WTC11 (cell line): ENCODE data around the gene CCDC43. TPM values are rescaled to one million over a fixed set of nuclear protein-coding genes. Genes with fewer than 3 reads are reported as not detected.
"Not testable (repeated sequence)": the region's sequence is repeated elsewhere in the genome, so short reads cannot be mapped to it uniquely, and the experiment has no call there.

ENCODE experiments used
- ATAC-seq: fragments of 200-7000 bp; cut with Tn5 transposase; 2 replicates; pipeline ENCODE4 v1.10.0; 2021; ENCODE audit warnings: mild to moderate bottlenecking, moderate library complexity
- CTCF ChIA-PET: fragments of 300-600 bp; sonication (Branson Sonifier 250); formaldehyde crosslinking; loops from one replicate; lab custom pipeline; 2021; ENCODE audit warnings: antibody characterized with exemption; lab: Charles Lee
- POLR2A ChIA-PET: fragments of 350-600 bp; sonication (Branson Sonifier 250); formaldehyde crosslinking; loops from one replicate; lab custom pipeline; 2021; ENCODE audit warnings: antibody characterized with exemption; lab: Charles Lee
- DNase-seq: peaks from one replicate; pipeline ENCODE4 v3.0.0; 2021; ENCODE audit warnings: low spot score
- H3K27ac Mint-ChIP-seq: 2 replicates; pipeline ENCODE4 v1.8.0; 2021; ENCODE audit warnings: mixed read lengths
- H3K27me3 Mint-ChIP-seq: 2 replicates; pipeline ENCODE4 v1.8.0; 2021; ENCODE audit warnings: low read depth, mild to moderate bottlenecking, moderate library complexity, mixed read lengths
- H3K36me3 Mint-ChIP-seq: 2 replicates; pipeline ENCODE4 v1.8.0; 2021; ENCODE audit warnings: mixed read lengths
- H3K4me1 Mint-ChIP-seq: 2 replicates; pipeline ENCODE4 v1.8.0; 2022; ENCODE audit warnings: mixed read lengths
- H3K4me3 Mint-ChIP-seq: 2 replicates; pipeline ENCODE4 v1.8.0; 2021; ENCODE audit warnings: mild to moderate bottlenecking, moderate library complexity, mixed read lengths
- H3K9me3 Mint-ChIP-seq: 2 replicates; pipeline ENCODE4 v1.8.0; 2021; ENCODE audit warnings: mixed read lengths
- ESRRA ChIP-seq: sonication (generic); formaldehyde crosslinking; IDR thresholded peaks from 2 replicates; pipeline ENCODE4 v1.8.1; 2022; ENCODE audit warnings: mild to moderate bottlenecking, missing genetic modification reagents, borderline replicate concordance
- GABPB1 ChIP-seq: sonication (generic); formaldehyde crosslinking; IDR thresholded peaks from 2 replicates; pipeline ENCODE4 v1.8.1; 2023; ENCODE audit warnings: mild to moderate bottlenecking, missing genetic modification reagents
- HMGA2 ChIP-seq: fragments of 250-450 bp; sonication (Bioruptor Pico); IDR thresholded peaks from 2 replicates; pipeline ENCODE4 v1.4.0; 2021; ENCODE audit warnings: mild to moderate bottlenecking, moderate library complexity
- JAZF1 ChIP-seq: fragments of 250-450 bp; sonication (Bioruptor Pico); IDR thresholded peaks from 2 replicates; pipeline ENCODE4 v1.9.0; 2021; ENCODE audit warnings: moderate library complexity, mild to moderate bottlenecking, inconsistent platforms
- JUN ChIP-seq: sonication (generic); formaldehyde crosslinking; IDR thresholded peaks from 2 replicates; pipeline ENCODE4 v1.8.0; 2023; ENCODE audit warnings: mild to moderate bottlenecking, missing genetic modification reagents
- MYBL2 ChIP-seq: sonication (generic); formaldehyde crosslinking; IDR thresholded peaks from 2 replicates; pipeline ENCODE4 v1.8.1; 2023; ENCODE audit warnings: mild to moderate bottlenecking, moderate library complexity, missing genetic modification reagents
- NR1H2 ChIP-seq: sonication (generic); formaldehyde crosslinking; IDR thresholded peaks from 2 replicates; pipeline ENCODE4 v1.9.0; 2021; ENCODE audit warnings: mild to moderate bottlenecking, moderate library complexity, missing genetic modification reagents
- TCF7 ChIP-seq: sonication (generic); formaldehyde crosslinking; IDR thresholded peaks from 2 replicates; pipeline ENCODE4 v1.8.0; 2022; ENCODE audit warnings: mild to moderate bottlenecking, low read depth, missing genetic modification reagents, moderate library complexity
- TEAD4 ChIP-seq: sonication (generic); formaldehyde crosslinking; IDR thresholded peaks from 2 replicates; pipeline ENCODE4 v1.8.0; 2022; ENCODE audit warnings: mild to moderate bottlenecking, missing genetic modification reagents
- ZBTB21 ChIP-seq: sonication (generic); formaldehyde crosslinking; IDR thresholded peaks from 2 replicates; pipeline ENCODE4 v1.8.1; 2023; ENCODE audit warnings: mild to moderate bottlenecking, missing genetic modification reagents, borderline replicate concordance
- ZNF396 ChIP-seq: fragments of 250-450 bp; sonication (Bioruptor Pico); IDR thresholded peaks from 2 replicates; pipeline ENCODE4 v1.8.0; 2021; ENCODE audit warnings: mild to moderate bottlenecking, moderate library complexity, borderline replicate concordance
- ZNF416 ChIP-seq: fragments of 250-450 bp; sonication (Bioruptor Pico); IDR thresholded peaks from 2 replicates; pipeline ENCODE4 v1.9.0; 2021; ENCODE audit warnings: mild to moderate bottlenecking, inconsistent platforms
- total RNA-seq: library from RNA; stranded (reverse); gene quantifications from 3 replicates; pipeline ENCODE4 v1.2.3, GENCODE V29; 2021
- TF ChIP-seq, protein P1 (sequence below): sonication (generic); formaldehyde crosslinking; IDR thresholded peaks from 2 replicates; pipeline ENCODE4 v1.8.0; 2023; ENCODE audit warnings: missing genetic modification reagents, mild to moderate bottlenecking, borderline replicate concordance
- TF ChIP-seq, protein P2 (sequence below): sonication (generic); formaldehyde crosslinking; IDR thresholded peaks from 2 replicates; pipeline ENCODE4 v1.8.1; 2022; ENCODE audit warnings: low read depth, mild to moderate bottlenecking, moderate library complexity, missing genetic modification reagents, borderline replicate concordance
- TF ChIP-seq, protein P3 (sequence below): fragments of 250-450 bp; sonication (Bioruptor Pico); IDR thresholded peaks from 2 replicates; pipeline ENCODE4 v1.9.0; 2021; ENCODE audit warnings: moderate library complexity, mild to moderate bottlenecking, inconsistent platforms, borderline replicate concordance
- TF ChIP-seq, protein P4 (sequence below): sonication (generic); formaldehyde crosslinking; IDR thresholded peaks from 2 replicates; pipeline ENCODE4 v1.8.1; 2022; ENCODE audit warnings: mild to moderate bottlenecking, moderate library complexity, missing genetic modification reagents
- TF ChIP-seq, protein P5 (sequence below): sonication (generic); formaldehyde crosslinking; IDR thresholded peaks from 2 replicates; pipeline ENCODE4 v1.8.0; 2022; ENCODE audit warnings: mild to moderate bottlenecking, missing genetic modification reagents
- TF ChIP-seq, protein P6 (sequence below): sonication (generic); formaldehyde crosslinking; conservative IDR thresholded peaks from 2 replicates; pipeline ENCODE4 v1.8.1; 2023; ENCODE audit warnings: mild to moderate bottlenecking, low read depth, missing genetic modification reagents, moderate library complexity
- TF ChIP-seq, protein P7 (sequence below): sonication (generic); formaldehyde crosslinking; IDR thresholded peaks from 2 replicates; pipeline ENCODE4 v1.8.0; 2023; ENCODE audit warnings: missing genetic modification reagents
- TF ChIP-seq, protein P8 (sequence below): sonication (generic); formaldehyde crosslinking; IDR thresholded peaks from 2 replicates; pipeline ENCODE4 v1.8.1; 2023; ENCODE audit warnings: mild to moderate bottlenecking, moderate library complexity, missing genetic modification reagents

The CCDC43 gene
- total RNA-seq, 1 experiment from 2014 or later: 37.9 TPM

DNA sequence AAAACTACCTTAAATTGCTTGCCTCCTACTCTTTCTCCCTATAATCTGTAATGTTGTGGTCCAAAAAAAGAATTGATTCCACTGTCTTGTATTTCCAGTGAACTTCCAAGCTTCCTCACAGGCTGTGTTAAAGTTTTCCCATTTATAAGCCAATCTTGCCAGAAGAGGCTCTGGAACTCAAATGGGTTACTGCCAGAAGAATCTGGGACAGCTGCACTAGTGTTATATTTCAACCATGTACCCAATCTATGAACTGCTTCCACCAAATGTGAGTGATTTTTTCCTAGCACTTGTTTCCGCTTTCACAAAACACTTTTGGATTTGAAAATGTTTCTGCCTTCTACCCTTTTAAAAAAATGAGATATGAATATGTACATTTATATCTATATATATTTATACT lies 1.8 kb downstream of the CCDC43 start:
- H3K9me3 Mint-ChIP-seq: no peaks in the 10 kb centered on the region
- POLR2A ChIA-PET: no interaction called here

DNA sequence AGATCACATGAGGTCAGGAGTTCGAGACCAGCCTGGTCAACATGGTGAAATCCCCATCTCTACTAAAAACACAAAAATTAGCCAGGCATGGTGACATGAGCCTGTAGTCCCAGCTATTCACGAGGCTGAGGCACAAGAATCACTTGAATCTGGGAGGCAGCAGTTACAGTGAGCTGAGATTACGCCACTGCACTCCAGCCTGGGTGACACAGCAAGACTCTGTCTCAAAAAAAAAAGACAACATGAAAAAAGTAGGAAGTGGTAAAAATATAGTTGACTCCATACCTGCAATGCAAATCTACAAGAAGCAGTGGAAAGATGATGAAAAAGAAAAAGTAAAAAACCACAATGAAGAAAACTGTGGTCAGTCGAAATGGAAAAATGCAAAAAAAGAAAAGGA lies 6.3 kb downstream of the CCDC43 start:
- DNase-seq, H3K9me3 Mint-ChIP-seq, H3K4me1 Mint-ChIP-seq, ATAC-seq, H3K27me3 Mint-ChIP-seq, H3K4me3 Mint-ChIP-seq, POLR2A ChIA-PET, H3K27ac Mint-ChIP-seq: not testable (repeated sequence)
- peaks cover 26% of the 10 kb centered on the region for H3K36me3 Mint-ChIP-seq
- CTCF ChIA-PET: interaction anchor here (1.5 kb wide), 1 partner anchor 27 kb away, joined by 3 read pairs; the partner anchor contains the start of gene MEIOC

More for the DNA sequence above, 1.8 kb downstream of the CCDC43 start:
- Mint-ChIP-seq H3K27ac (no peak overlapping the region), H3K27me3 (no peaks in the 10 kb centered on the region)
- DNase-seq (no peak), ATAC-seq (no peak)
- TF ChIP-seq, protein P1, sequence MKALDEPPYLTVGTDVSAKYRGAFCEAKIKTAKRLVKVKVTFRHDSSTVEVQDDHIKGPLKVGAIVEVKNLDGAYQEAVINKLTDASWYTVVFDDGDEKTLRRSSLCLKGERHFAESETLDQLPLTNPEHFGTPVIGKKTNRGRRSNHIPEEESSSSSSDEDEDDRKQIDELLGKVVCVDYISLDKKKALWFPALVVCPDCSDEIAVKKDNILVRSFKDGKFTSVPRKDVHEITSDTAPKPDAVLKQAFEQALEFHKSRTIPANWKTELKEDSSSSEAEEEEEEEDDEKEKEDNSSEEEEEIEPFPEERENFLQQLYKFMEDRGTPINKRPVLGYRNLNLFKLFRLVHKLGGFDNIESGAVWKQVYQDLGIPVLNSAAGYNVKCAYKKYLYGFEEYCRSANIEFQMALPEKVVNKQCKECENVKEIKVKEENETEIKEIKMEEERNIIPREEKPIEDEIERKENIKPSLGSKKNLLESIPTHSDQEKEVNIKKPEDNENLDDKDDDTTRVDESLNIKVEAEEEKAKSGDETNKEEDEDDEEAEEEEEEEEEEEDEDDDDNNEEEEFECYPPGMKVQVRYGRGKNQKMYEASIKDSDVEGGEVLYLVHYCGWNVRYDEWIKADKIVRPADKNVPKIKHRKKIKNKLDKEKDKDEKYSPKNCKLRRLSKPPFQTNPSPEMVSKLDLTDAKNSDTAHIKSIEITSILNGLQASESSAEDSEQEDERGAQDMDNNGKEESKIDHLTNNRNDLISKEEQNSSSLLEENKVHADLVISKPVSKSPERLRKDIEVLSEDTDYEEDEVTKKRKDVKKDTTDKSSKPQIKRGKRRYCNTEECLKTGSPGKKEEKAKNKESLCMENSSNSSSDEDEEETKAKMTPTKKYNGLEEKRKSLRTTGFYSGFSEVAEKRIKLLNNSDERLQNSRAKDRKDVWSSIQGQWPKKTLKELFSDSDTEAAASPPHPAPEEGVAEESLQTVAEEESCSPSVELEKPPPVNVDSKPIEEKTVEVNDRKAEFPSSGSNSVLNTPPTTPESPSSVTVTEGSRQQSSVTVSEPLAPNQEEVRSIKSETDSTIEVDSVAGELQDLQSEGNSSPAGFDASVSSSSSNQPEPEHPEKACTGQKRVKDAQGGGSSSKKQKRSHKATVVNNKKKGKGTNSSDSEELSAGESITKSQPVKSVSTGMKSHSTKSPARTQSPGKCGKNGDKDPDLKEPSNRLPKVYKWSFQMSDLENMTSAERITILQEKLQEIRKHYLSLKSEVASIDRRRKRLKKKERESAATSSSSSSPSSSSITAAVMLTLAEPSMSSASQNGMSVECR (CRISPR knock-in tag): no peak
- TF ChIP-seq, protein P2, sequence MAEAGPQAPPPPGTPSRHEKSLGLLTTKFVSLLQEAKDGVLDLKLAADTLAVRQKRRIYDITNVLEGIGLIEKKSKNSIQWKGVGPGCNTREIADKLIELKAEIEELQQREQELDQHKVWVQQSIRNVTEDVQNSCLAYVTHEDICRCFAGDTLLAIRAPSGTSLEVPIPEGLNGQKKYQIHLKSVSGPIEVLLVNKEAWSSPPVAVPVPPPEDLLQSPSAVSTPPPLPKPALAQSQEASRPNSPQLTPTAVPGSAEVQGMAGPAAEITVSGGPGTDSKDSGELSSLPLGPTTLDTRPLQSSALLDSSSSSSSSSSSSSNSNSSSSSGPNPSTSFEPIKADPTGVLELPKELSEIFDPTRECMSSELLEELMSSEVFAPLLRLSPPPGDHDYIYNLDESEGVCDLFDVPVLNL (CRISPR knock-in tag): no peak
- TF ChIP-seq JUN (CRISPR knock-in tag): no peak
- TF ChIP-seq ZNF416 (CRISPR knock-in tag): no peak
- no peak for TF ChIP-seq NR1H2 (CRISPR knock-in tag)
- no peak for TF ChIP-seq JAZF1
- TF ChIP-seq ZNF396 (CRISPR knock-in tag): no peak
- no peak for TF ChIP-seq GABPB1 (CRISPR knock-in tag)
- TF ChIP-seq, protein P3, sequence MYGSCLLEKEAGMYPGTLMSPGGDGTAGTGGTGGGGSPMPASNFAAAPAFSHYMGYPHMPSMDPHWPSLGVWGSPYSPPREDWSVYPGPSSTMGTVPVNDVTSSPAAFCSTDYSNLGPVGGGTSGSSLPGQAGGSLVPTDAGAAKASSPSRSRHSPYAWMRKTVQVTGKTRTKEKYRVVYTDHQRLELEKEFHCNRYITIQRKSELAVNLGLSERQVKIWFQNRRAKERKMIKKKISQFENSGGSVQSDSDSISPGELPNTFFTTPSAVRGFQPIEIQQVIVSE (CRISPR knock-in tag): no peak
- TF ChIP-seq, protein P4, sequence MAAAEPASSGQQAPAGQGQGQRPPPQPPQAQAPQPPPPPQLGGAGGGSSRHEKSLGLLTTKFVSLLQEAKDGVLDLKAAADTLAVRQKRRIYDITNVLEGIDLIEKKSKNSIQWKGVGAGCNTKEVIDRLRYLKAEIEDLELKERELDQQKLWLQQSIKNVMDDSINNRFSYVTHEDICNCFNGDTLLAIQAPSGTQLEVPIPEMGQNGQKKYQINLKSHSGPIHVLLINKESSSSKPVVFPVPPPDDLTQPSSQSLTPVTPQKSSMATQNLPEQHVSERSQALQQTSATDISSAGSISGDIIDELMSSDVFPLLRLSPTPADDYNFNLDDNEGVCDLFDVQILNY (CRISPR knock-in tag): no peak
- TF ChIP-seq, protein P5, sequence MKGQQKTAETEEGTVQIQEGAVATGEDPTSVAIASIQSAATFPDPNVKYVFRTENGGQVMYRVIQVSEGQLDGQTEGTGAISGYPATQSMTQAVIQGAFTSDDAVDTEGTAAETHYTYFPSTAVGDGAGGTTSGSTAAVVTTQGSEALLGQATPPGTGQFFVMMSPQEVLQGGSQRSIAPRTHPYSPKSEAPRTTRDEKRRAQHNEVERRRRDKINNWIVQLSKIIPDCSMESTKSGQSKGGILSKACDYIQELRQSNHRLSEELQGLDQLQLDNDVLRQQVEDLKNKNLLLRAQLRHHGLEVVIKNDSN (CRISPR knock-in tag): no peak
- no peak for TF ChIP-seq MYBL2 (CRISPR knock-in tag)
- TF ChIP-seq HMGA2 (CRISPR knock-in tag): no peak
- no peak for TF ChIP-seq ESRRA (CRISPR knock-in tag)
- TF ChIP-seq, protein P6, sequence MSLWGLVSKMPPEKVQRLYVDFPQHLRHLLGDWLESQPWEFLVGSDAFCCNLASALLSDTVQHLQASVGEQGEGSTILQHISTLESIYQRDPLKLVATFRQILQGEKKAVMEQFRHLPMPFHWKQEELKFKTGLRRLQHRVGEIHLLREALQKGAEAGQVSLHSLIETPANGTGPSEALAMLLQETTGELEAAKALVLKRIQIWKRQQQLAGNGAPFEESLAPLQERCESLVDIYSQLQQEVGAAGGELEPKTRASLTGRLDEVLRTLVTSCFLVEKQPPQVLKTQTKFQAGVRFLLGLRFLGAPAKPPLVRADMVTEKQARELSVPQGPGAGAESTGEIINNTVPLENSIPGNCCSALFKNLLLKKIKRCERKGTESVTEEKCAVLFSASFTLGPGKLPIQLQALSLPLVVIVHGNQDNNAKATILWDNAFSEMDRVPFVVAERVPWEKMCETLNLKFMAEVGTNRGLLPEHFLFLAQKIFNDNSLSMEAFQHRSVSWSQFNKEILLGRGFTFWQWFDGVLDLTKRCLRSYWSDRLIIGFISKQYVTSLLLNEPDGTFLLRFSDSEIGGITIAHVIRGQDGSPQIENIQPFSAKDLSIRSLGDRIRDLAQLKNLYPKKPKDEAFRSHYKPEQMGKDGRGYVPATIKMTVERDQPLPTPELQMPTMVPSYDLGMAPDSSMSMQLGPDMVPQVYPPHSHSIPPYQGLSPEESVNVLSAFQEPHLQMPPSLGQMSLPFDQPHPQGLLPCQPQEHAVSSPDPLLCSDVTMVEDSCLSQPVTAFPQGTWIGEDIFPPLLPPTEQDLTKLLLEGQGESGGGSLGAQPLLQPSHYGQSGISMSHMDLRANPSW (CRISPR knock-in tag): no peak
- no peak for TF ChIP-seq TEAD4
- TF ChIP-seq ZBTB21 (CRISPR knock-in tag): no peak
- TF ChIP-seq, protein P7, sequence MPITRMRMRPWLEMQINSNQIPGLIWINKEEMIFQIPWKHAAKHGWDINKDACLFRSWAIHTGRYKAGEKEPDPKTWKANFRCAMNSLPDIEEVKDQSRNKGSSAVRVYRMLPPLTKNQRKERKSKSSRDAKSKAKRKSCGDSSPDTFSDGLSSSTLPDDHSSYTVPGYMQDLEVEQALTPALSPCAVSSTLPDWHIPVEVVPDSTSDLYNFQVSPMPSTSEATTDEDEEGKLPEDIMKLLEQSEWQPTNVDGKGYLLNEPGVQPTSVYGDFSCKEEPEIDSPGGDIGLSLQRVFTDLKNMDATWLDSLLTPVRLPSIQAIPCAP: no peak
- TF ChIP-seq, protein P8, sequence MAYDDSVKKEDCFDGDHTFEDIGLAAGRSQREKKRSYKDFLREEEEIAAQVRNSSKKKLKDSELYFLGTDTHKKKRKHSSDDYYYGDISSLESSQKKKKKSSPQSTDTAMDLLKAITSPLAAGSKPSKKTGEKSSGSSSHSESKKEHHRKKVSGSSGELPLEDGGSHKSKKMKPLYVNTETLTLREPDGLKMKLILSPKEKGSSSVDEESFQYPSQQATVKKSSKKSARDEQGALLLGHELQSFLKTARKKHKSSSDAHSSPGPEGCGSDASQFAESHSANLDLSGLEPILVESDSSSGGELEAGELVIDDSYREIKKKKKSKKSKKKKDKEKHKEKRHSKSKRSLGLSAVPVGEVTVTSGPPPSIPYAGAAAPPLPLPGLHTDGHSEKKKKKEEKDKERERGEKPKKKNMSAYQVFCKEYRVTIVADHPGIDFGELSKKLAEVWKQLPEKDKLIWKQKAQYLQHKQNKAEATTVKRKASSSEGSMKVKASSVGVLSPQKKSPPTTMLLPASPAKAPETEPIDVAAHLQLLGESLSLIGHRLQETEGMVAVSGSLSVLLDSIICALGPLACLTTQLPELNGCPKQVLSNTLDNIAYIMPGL (CRISPR knock-in tag): no peak
- no peak for TF ChIP-seq TCF7 (CRISPR knock-in tag)
- TF ChIP-seq, all 79 proteins: peak for 0
- CTCF ChIA-PET: interaction anchor here (0.8 kb wide), 1 partner anchor 164 kb away, joined by 3 read pairs; no protein-coding TSS in a partner anchor
- peaks cover 13% of the 10 kb centered on the region for H3K36me3 Mint-ChIP-seq
- peaks cover 16% of the 10 kb centered on the region for H3K4me1 Mint-ChIP-seq
- H3K4me3 Mint-ChIP-seq: no peak overlapping the region
